HK-2 (cell line): Measurements from ENCODE around the gene ASPN.

Experiments used
- DNase-seq: peaks from one replicate; pipeline ENCODE4 v3.0.0-alpha.2; 2018; ENCODE audit not compliant: unreplicated experiment

Gene ASPN

GRCh38 chr9:92482329-92482728, at the start of gene ASPN:
ASPN (minus strand) TSS chr9:92482506.
- DNase-seq: no peak

- no peak for DNase-seq
These were observed 48.6 kb upstream of the ASPN start for GRCh38 chr9:92530893-92531292.

GRCh38 chr9:92529124-92529523, 46.8 kb upstream of the ASPN start:
- DNase-seq: no peak

- no peak for DNase-seq
These were observed 46.2 kb upstream of the ASPN start for GRCh38 chr9:92528522-92528849.

- no peak for DNase-seq
These were observed 45.7 kb upstream of the ASPN start for GRCh38 chr9:92527832-92528521.

GRCh38 chr9:92527291-92527828, 45.1 kb upstream of the ASPN start:
- no peak for DNase-seq

GRCh38 chr9:92525306-92525705, 43.0 kb upstream of the ASPN start:
- no peak for DNase-seq

- no peak for DNase-seq
These were observed 42.6 kb upstream of the ASPN start for GRCh38 chr9:92524881-92525280.

- no peak for DNase-seq
These were observed 41.0 kb upstream of the ASPN start for GRCh38 chr9:92522983-92523970.

GRCh38 chr9:92520837-92521236, 38.5 kb upstream of the ASPN start:
- no peak for DNase-seq

- DNase-seq: no peak
These were observed 35.9 kb upstream of the ASPN start for GRCh38 chr9:92518199-92518598.

- DNase-seq: no peak
These were observed 34.7 kb upstream of the ASPN start for GRCh38 chr9:92517046-92517445.

- no peak for DNase-seq
These were observed 34.2 kb upstream of the ASPN start for GRCh38 chr9:92516521-92516920.

- no peak for DNase-seq
These were observed 32.3 kb upstream of the ASPN start for GRCh38 chr9:92514635-92515034.

- no peak for DNase-seq
These were observed 31.0 kb upstream of the ASPN start for GRCh38 chr9:92513349-92513748.

GRCh38 chr9:92512622-92513021, 30.3 kb upstream of the ASPN start:
- no peak for DNase-seq

GRCh38 chr9:92510747-92511146, 28.4 kb upstream of the ASPN start:
- no peak for DNase-seq

GRCh38 chr9:92509050-92509449, 26.7 kb upstream of the ASPN start:
- DNase-seq: no peak

GRCh38 chr9:92508018-92508820, 25.9 kb upstream of the ASPN start:
- no peak for DNase-seq

GRCh38 chr9:92507496-92507895, 25.2 kb upstream of the ASPN start:
- DNase-seq: no peak

GRCh38 chr9:92507005-92507404, 24.7 kb upstream of the ASPN start:
- no peak for DNase-seq
